Psoas muscle (tissue), 8 donors: ENCODE results near the gene ZC3H13. TPM values are rescaled to one million over a fixed set of nuclear protein-coding genes. Genes with fewer than 3 reads are reported as not detected.

Experiments
- ATAC-seq, 4 donors: fragments of 200-7000 bp; cut with Tn5 transposase; one replicate each; pipeline ENCODE4 v1.9.1; 2020; ENCODE audit warnings: moderate library complexity in 3 of 4, mild to moderate bottlenecking in 2 of 4
- DNase-seq, 2 donors: peaks; one replicate each; pipeline ENCODE4 v3.0.0-alpha.2; 2020
- H3K27ac ChIP-seq: fragments of 200-600 bp; one replicate; pipeline ENCODE4 v1.8.0; 2022
- H3K27me3 ChIP-seq, 3 donors: fragments of 200-600 bp in 1 of 3; one replicate each; pipeline versions ENCODE4 v1.6.1 to v1.8.0; 2013 to 2022; ENCODE audit warnings: low read length in 2 of 3, mild to moderate bottlenecking in 2 of 3, moderate library complexity in 1 of 3; ENCODE audit not compliant: insufficient read depth in 3 of 3
- H3K36me3 ChIP-seq, 2 donors: fragments of 200-600 bp in 1 of 2; one replicate each; pipeline versions ENCODE4 v1.6.1 to v1.8.0; 2013 to 2022; ENCODE audit warnings: low read depth in 1 of 2, mild to moderate bottlenecking in 1 of 2, moderate library complexity in 1 of 2; ENCODE audit not compliant: insufficient read depth in 1 of 2
- H3K4me1 ChIP-seq: fragments of 200-600 bp; one replicate; pipeline ENCODE4 v1.8.0; 2022
- H3K4me3 ChIP-seq: fragments of 200-600 bp; one replicate; pipeline ENCODE4 v1.8.0; 2022; ENCODE audit warnings: mild to moderate bottlenecking
- H3K9me3 ChIP-seq: fragments of 200-600 bp; one replicate; pipeline ENCODE4 v1.8.0; 2022
- WGBS, 3 donors: extraction: QIAGEN DNeasy Blood & Tissue Kit; methylation state at CpG; one replicate each; pipeline versions ENCODE4 v1.1.6 to v1.1.7; 2013; 5-methylcytosine and 5-hydroxymethylcytosine counted together
- intact Hi-C, 2 donors: fragments of 100-400 bp; cut with DNase I; formaldehyde crosslinking; loops; one replicate each; pipeline versions ENCODE4 v1.11.0 to v1.14.2; 2022
- polyA plus RNA-seq, 3 donors: library from polyadenylated mRNA; stranded (reverse); fragments of 200-250 nt; gene quantifications; one replicate each; pipeline ENCODE4 v1.2.3, GENCODE V29; 2013
- total RNA-seq, 4 donors: library from RNA; stranded (reverse); fragmentation: NEBNext Ultra II Directional in 2 of 4; extraction: Animal tissue kit (Norgen Biotek cat#: 25700) in 2 of 4; gene quantifications; one replicate each; pipeline versions ENCODE4 v1.2.1 to v1.2.4, GENCODE V29; 2021 to 2023
- TF ChIP-seq, protein P1 (sequence below): fragments of 200-600 bp; IDR thresholded peaks from one replicate; pipeline ENCODE4 v1.8.0; 2022; ENCODE audit warnings: antibody characterized with exemption
- donor health status: healthy with polysubstance abuse.
- donor health status: DM: no; HTN: no; CAD: no; lungs with moderate emphysema.
- donor health status: Bipolar disorder and iron deficiency.
- donor health status: healthy.
- donor health status: DM: yes; HTN: yes; CAD: no.
- donor health status: DM: no; HTN: no; CAD: no.
- donor health status: DM: no; HTN: no; CAD: no.
- donor health status: DM: yes; HTN: yes; CAD: no.

Gene ZC3H13
- total and polyA plus RNA-seq, 7 donors, result 6.8 to 31.6 (median 25.4) TPM

DNA sequence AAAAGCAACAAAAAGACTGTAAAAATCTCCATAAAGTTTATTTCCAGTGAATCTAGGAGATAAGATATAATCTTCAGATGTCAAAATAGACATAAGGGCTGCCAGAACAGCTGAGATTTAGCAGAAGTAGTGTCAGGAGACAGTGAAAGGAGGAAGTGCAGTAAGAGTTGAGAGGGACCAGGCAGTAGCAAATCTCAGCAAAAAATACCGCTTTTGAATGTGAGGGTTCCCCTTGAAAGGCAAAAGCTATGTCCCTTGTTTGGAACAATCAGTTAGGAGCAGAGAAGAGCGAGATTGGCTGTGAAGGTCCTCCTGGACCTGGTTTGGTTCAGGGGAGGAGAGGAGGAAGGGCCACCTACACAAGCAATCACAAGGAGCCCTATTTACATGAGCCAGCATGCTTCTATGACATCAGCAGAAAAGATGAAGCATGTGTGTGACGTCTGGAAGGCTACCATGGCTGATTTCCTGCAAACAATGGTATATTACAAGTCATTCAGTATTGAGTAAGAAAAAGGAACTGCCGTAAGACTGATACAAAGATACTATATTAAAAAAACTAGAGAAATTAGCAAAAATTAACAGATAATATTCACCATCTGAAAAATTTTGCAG is 102.1 kb downstream of the ZC3H13 start:
- H3K36me3 ChIP-seq, result peaks cover 0 to 1% of the 10 kb centered on the region in 2 donors
- DNase-seq, result no peak
- no peak overlapping the region for H3K4me3 ChIP-seq
- TF ChIP-seq, protein P1, sequence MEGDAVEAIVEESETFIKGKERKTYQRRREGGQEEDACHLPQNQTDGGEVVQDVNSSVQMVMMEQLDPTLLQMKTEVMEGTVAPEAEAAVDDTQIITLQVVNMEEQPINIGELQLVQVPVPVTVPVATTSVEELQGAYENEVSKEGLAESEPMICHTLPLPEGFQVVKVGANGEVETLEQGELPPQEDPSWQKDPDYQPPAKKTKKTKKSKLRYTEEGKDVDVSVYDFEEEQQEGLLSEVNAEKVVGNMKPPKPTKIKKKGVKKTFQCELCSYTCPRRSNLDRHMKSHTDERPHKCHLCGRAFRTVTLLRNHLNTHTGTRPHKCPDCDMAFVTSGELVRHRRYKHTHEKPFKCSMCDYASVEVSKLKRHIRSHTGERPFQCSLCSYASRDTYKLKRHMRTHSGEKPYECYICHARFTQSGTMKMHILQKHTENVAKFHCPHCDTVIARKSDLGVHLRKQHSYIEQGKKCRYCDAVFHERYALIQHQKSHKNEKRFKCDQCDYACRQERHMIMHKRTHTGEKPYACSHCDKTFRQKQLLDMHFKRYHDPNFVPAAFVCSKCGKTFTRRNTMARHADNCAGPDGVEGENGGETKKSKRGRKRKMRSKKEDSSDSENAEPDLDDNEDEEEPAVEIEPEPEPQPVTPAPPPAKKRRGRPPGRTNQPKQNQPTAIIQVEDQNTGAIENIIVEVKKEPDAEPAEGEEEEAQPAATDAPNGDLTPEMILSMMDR, result no peak
- intact Hi-C loops, result no loop called here
- no peak for ATAC-seq
- no peak overlapping the region for H3K27ac ChIP-seq
- H3K27me3 ChIP-seq, result no peaks in the 10 kb centered on the region
- no peaks in the 10 kb centered on the region for H3K9me3 ChIP-seq
- H3K4me1 ChIP-seq, result no peaks in the 10 kb centered on the region
- WGBS, 3 donors, result 84 to 87% (median 85%) methylated on average over 4 of the region's 4 CpGs

DNA sequence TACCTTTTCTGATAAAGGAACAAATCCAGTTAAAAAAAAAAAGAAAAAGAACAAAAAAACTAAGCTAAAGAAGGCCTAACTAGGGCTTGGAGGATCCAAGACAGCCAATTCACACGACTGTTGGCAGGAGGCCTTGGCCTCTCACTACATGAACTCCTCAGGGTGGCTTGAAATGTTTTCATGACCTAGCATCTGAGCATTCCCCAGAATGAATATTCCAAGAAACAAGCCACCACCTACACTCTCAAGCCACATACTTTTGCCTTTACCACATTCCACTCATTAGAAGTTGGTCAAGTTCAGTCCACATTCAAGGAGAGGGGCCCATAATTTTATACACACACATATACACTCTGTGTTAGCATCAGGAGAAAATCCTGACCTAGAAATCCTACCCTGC is 103.4 kb downstream of the ZC3H13 start:
- TF ChIP-seq, protein P1, result no peak
- Histone ChIP-seq H3K27ac (no peak overlapping the region), H3K36me3 (no peaks in the 10 kb centered on the region), H3K4me3 (no peak overlapping the region), H3K9me3 (no peaks in the 10 kb centered on the region), H3K4me1 (no peaks in the 10 kb centered on the region), H3K27me3 (no peaks in the 10 kb centered on the region)
- DNase-seq (no peak), ATAC-seq (no peak)
- WGBS, 3 donors, result 35 to 67% (median 62%) methylated on average over 1 of the region's 1 CpG
- intact Hi-C loops, result no loop called here

DNA sequence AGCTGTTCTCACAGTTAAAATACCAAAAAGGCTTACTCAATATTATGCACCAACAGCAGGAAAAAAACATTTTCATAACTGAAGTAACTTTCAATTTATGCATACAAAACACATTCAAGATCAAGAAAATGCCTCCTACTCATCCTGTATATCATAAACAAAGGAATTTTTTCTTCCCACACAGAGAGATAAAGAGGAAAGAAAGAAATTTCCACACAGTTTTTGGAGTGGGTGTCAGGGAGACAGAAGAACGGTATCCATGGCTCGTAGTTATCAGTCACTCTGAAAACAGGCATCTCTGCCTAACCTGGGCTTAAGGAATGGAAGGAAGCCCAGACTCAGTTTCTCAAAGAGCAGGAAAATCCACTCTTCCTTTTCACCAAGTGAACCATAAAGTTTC is 108.6 kb downstream of the ZC3H13 start:
- TF ChIP-seq, protein P1, result no peak
- no peak overlapping the region for H3K4me3 ChIP-seq
- H3K9me3 ChIP-seq, result no peaks in the 10 kb centered on the region
- H3K27me3 ChIP-seq, result peaks cover 0 to 2% (median 0%) of the 10 kb centered on the region in 3 donors
- no peaks in the 10 kb centered on the region for H3K36me3 ChIP-seq
- 87 to 96% (median 95%) methylated on average over 2 of the region's 2 CpGs for WGBS, 3 donors
- H3K4me1 ChIP-seq, result no peaks in the 10 kb centered on the region
- ATAC-seq, result no peak
- intact Hi-C loops, result no loop called here
- DNase-seq, result no peak
- H3K27ac ChIP-seq, result no peak overlapping the region

DNA sequence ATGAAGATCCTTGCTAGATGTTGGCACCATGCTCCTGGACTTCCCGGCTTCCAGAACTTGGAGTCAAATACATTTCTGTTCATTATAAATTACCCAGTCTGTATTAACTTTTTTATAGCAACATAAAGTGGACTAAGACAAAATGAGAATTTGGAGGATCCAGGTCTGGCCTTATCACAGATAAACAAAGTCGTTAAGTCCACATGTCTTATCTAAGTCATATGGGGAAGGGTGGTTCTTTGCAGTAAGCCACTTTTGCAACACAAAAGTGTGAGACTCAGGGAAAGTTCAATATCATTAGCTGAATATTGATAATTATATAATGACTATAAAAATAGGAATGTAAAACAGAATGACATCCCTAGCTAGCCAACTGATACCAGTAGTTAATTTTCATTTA is 109.4 kb downstream of the ZC3H13 start:
- Histone ChIP-seq H3K27ac (no peak overlapping the region), H3K4me1 (no peaks in the 10 kb centered on the region), H3K36me3 (no peaks in the 10 kb centered on the region), H3K27me3 (peaks cover 0 to 2% (median 0%) of the 10 kb centered on the region in 3 donors), H3K9me3 (no peaks in the 10 kb centered on the region), H3K4me3 (no peak overlapping the region)
- ATAC-seq, result no peak
- intact Hi-C loops, result no loop called here
- no peak for DNase-seq
- WGBS, 3 donors, result 72 to 76% (median 75%) methylated on average over 2 of the region's 2 CpGs
- TF ChIP-seq, protein P1, result no peak

DNA sequence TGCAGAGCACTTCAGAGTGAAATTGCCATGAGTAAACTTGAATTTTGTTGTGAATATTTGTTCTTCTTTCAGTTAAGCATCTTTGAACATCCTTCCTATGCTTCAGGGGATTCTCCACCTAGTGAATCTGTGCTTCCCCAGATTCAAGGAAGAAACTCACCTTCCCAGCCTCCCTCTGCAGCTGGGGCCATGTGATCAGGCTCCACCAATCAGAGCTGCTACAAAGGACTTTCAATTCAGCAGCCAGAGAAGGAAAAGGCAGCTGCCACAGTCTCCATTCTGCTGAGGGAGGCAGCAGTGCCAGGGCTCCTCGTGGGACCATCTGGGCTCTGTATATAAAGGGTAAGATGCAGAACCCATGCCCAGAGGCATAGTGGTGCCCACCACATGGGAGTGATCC is 111.3 kb downstream of the ZC3H13 start:
- Histone ChIP-seq H3K27me3 (peaks cover 0 to 2% (median 0%) of the 10 kb centered on the region in 3 donors), H3K9me3 (no peaks in the 10 kb centered on the region), H3K4me1 (no peaks in the 10 kb centered on the region), H3K4me3 (no peak overlapping the region), H3K36me3 (no peaks in the 10 kb centered on the region), H3K27ac (no peak overlapping the region)
- TF ChIP-seq, protein P1, result no peak
- ATAC-seq, result no peak
- no peak for DNase-seq
- intact Hi-C loops, result no loop called here
- WGBS, 3 donors, result 26 to 47% (median 45%) methylated on average over 1 of the region's 1 CpG
